ENCODE measurements around the gene SLC17A2. TPM values are rescaled to one million over a fixed set of nuclear protein-coding genes. Genes with fewer than 3 reads are reported as not detected.

Gene SLC17A2
- total and polyA plus RNA-seq, 5 donors from 2014 or later: not detected

- Histone ChIP-seq H3K9me3 (ENCODE audit: control insufficient read depth in 2 of 2, low read length in 2 of 2) (no peaks in the 10 kb centered on the region), H3K4me1 (ENCODE audit: control insufficient read depth, insufficient read depth, low read length, poor library complexity, severe bottlenecking) (no peaks in the 10 kb centered on the region), H3K4me3 (ENCODE audit: low read depth, low read length) (no peak overlapping the region), H3K36me3 (ENCODE audit: control insufficient read depth, insufficient read depth, low read length) (no peaks in the 10 kb centered on the region), H3K27ac (ENCODE audit: insufficient read depth, low read length, poor library complexity, severe bottlenecking) (no peak overlapping the region), H3K27me3 (ENCODE audit: control insufficient read depth, insufficient read depth, low read length) (peaks cover 3% of the 10 kb centered on the region)
- Mint-ChIP-seq H3K4me1 (no peaks in the 10 kb centered on the region), H3K9me3 (peaks cover 0 to 3% (median 0%) of the 10 kb centered on the region in 7 donors), H3K36me3 (no peaks in the 10 kb centered on the region), H3K27me3 (peaks cover 40% of the 10 kb centered on the region), H3K27ac (no peak overlapping the region), H3K4me3 (no peak overlapping the region)
- DNase-seq (no peak), ATAC-seq (ENCODE audit: low read depth in 2 of 2) (no peak)
Observed at GRCh38 chr6:25928562-25929324, 1.7 kb downstream of the SLC17A2 start.

DNA sequence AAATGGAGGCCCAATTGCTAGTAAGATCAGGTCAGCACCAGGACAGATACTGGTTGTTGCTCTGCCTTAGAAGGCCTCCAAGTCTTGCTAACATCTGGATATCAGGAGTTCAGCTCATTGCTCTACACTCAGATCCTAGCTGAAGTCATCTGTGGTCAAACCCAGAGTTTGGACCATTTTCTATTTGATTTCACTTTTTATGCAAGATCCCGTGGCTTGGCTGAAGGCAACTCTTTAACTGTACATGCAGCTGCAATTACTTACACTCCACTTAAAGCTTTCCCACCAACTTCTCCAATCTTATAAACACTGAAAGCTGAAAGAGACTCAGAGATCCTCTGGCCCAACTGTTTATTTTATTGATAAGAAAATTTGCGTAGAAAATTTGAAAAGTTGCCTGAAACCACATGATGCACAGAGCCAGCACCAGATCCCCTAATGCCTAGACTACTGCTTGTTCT is 2.7 kb downstream of the SLC17A2 start:
- Histone ChIP-seq H3K27me3 (ENCODE audit: control insufficient read depth, insufficient read depth, low read length) (peaks cover 3% of the 10 kb centered on the region), H3K36me3 (ENCODE audit: control insufficient read depth, insufficient read depth, low read length) (no peaks in the 10 kb centered on the region), H3K4me1 (ENCODE audit: control insufficient read depth, insufficient read depth, low read length, poor library complexity, severe bottlenecking) (no peaks in the 10 kb centered on the region), H3K9me3 (ENCODE audit: control insufficient read depth in 2 of 2, low read length in 2 of 2) (no peaks in the 10 kb centered on the region), H3K4me3 (ENCODE audit: low read depth, low read length) (no peak overlapping the region), H3K27ac (ENCODE audit: insufficient read depth, low read length, poor library complexity, severe bottlenecking) (no peak overlapping the region)
- ATAC-seq (ENCODE audit: low read depth in 2 of 2) (no peak), DNase-seq (no peak)
- peaks cover 39% of the 10 kb centered on the region for H3K27me3 Mint-ChIP-seq
- H3K27ac Mint-ChIP-seq: no peak overlapping the region
- H3K9me3 Mint-ChIP-seq: peaks cover 0 to 3% (median 0%) of the 10 kb centered on the region in 7 donors
- H3K36me3 Mint-ChIP-seq: no peaks in the 10 kb centered on the region
- no peak overlapping the region for H3K4me3 Mint-ChIP-seq
- H3K4me1 Mint-ChIP-seq: no peaks in the 10 kb centered on the region

DNA sequence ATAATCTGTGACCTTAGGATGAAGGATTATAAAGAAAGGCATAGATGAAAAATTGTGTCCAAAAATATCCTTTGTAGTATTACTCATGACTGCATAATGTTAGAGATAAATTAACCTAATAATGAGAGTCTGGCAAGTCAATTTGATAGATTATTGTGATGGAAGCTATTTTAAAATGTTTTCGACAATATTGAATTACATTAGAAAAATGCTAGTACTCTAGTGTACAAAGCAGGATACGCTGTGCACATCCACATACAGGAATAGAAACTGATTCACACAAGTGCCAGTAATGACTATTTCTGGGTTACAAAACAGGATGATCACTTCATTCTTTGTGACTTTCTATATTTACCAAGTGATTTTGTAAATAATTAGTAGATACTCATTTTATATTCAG is 3.3 kb downstream of the SLC17A2 start:
- no peak overlapping the region for H3K27ac Mint-ChIP-seq
- no peak for DNase-seq
- no peak for ATAC-seq (ENCODE audit: low read depth in 2 of 2)
- H3K36me3 Mint-ChIP-seq: no peaks in the 10 kb centered on the region
- H3K4me3 ChIP-seq (ENCODE audit: low read depth, low read length): no peak overlapping the region
- H3K27me3 ChIP-seq (ENCODE audit: control insufficient read depth, insufficient read depth, low read length): peaks cover 5% of the 10 kb centered on the region
- no peak overlapping the region for H3K4me3 Mint-ChIP-seq
- H3K9me3 Mint-ChIP-seq: peaks cover 0 to 3% (median 0%) of the 10 kb centered on the region in 7 donors
- no peak overlapping the region for H3K27ac ChIP-seq (ENCODE audit: insufficient read depth, low read length, poor library complexity, severe bottlenecking)
- H3K36me3 ChIP-seq (ENCODE audit: control insufficient read depth, insufficient read depth, low read length): no peaks in the 10 kb centered on the region
- H3K4me1 Mint-ChIP-seq: no peaks in the 10 kb centered on the region
- H3K27me3 Mint-ChIP-seq: peaks cover 41% of the 10 kb centered on the region
- no peaks in the 10 kb centered on the region for H3K4me1 ChIP-seq (ENCODE audit: control insufficient read depth, insufficient read depth, low read length, poor library complexity, severe bottlenecking)
- H3K9me3 ChIP-seq (ENCODE audit: control insufficient read depth in 2 of 2, low read length in 2 of 2): no peaks in the 10 kb centered on the region

DNA sequence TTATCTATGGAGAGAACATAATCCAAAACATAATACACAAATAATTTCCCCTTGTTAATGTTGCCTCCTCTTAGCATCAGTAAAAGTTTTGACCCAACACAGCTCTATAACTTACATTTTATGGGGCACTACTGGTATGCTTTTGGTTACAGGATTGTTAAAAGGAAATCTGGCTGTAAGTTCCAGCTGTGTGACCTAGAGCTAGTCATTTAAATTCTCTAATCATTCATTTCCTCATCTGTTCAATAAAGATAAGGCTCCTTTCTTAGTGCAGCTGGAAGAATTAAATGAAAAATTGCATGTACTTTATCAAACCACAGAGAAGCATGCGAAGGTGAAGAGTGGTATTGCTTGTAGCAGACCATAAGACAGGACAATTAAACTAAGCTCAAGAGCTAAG is 4.6 kb downstream of the SLC17A2 start:
- Mint-ChIP-seq H3K9me3 (no peaks in the 10 kb centered on the region), H3K27ac (peak overlapping the region in 1 of 3 donors; percentile 15), H3K4me3 (no peak overlapping the region), H3K4me1 (no peaks in the 10 kb centered on the region), H3K36me3 (no peaks in the 10 kb centered on the region), H3K27me3 (peaks cover 40% of the 10 kb centered on the region)
- no peak for DNase-seq
- Histone ChIP-seq H3K4me3 (ENCODE audit: low read depth, low read length) (no peak overlapping the region), H3K9me3 (ENCODE audit: control insufficient read depth in 2 of 2, low read length in 2 of 2) (no peaks in the 10 kb centered on the region), H3K4me1 (ENCODE audit: control insufficient read depth, insufficient read depth, low read length, poor library complexity, severe bottlenecking) (no peaks in the 10 kb centered on the region), H3K27me3 (ENCODE audit: control insufficient read depth, insufficient read depth, low read length) (peaks cover 7% of the 10 kb centered on the region), H3K36me3 (ENCODE audit: control insufficient read depth, insufficient read depth, low read length) (no peaks in the 10 kb centered on the region), H3K27ac (ENCODE audit: insufficient read depth, low read length, poor library complexity, severe bottlenecking) (no peak overlapping the region)
- no peak for ATAC-seq (ENCODE audit: low read depth in 2 of 2)

GRCh38 chr6:25922301-25922700 is 8.2 kb downstream of the SLC17A2 start:
- peaks cover 6% of the 10 kb centered on the region for H3K27me3 ChIP-seq (ENCODE audit: control insufficient read depth, insufficient read depth, low read length)
- H3K36me3 Mint-ChIP-seq: no peaks in the 10 kb centered on the region
- no peak overlapping the region for H3K27ac ChIP-seq (ENCODE audit: insufficient read depth, low read length, poor library complexity, severe bottlenecking)
- H3K4me1 ChIP-seq (ENCODE audit: control insufficient read depth, insufficient read depth, low read length, poor library complexity, severe bottlenecking): no peaks in the 10 kb centered on the region
- H3K4me3 ChIP-seq (ENCODE audit: low read depth, low read length): no peak overlapping the region
- no peak overlapping the region for H3K27ac Mint-ChIP-seq
- no peaks in the 10 kb centered on the region for H3K36me3 ChIP-seq (ENCODE audit: control insufficient read depth, insufficient read depth, low read length)
- no peak for ATAC-seq (ENCODE audit: low read depth in 2 of 2)
- H3K27me3 Mint-ChIP-seq: peaks cover 37% of the 10 kb centered on the region
- H3K4me1 Mint-ChIP-seq: no peaks in the 10 kb centered on the region
- no peak overlapping the region for H3K4me3 Mint-ChIP-seq
- DNase-seq: no peak
- no peaks in the 10 kb centered on the region for H3K9me3 ChIP-seq (ENCODE audit: control insufficient read depth in 2 of 2, low read length in 2 of 2)
- H3K9me3 Mint-ChIP-seq: peaks cover 0 to 2% (median 0%) of the 10 kb centered on the region in 7 donors

DNA sequence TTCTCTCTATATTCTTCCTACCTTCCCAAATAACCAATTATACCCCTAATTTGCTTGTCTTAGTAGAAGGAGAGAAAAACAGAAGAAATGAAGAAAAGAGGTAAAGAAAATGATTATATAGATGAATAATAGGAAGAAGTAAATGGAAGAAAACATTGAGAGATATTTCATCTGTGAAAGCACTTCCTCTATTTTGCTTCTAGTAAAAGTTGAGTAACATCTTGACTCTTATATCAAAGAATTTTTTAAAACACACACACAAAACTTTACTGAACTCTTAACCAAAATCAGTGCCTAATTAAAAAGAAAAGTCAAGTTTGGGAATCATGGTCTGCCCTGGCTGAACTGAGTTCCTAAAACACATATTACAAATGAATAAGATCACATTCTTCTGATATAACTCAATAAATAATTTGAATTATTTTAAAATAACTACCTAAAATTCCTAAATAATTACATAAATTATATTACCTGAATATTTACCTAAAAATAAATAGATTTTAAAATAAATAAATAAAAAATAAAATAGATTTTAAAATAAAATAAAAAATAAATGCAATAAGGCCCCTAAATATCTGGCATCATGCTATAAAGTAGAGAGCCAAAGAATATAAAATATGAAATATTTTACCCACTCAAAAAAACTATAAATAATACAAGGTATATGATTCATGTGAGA is 8.8 kb downstream of the SLC17A2 start:
- no peaks in the 10 kb centered on the region for H3K36me3 ChIP-seq (ENCODE audit: control insufficient read depth, insufficient read depth, low read length)
- no peak overlapping the region for H3K4me3 ChIP-seq (ENCODE audit: low read depth, low read length)
- peaks cover 6% of the 10 kb centered on the region for H3K27me3 ChIP-seq (ENCODE audit: control insufficient read depth, insufficient read depth, low read length)
- Mint-ChIP-seq H3K27me3 (peaks cover 37% of the 10 kb centered on the region), H3K36me3 (no peaks in the 10 kb centered on the region), H3K9me3 (peaks cover 0 to 2% (median 0%) of the 10 kb centered on the region in 7 donors), H3K27ac (no peak overlapping the region), H3K4me3 (no peak overlapping the region), H3K4me1 (no peaks in the 10 kb centered on the region)
- no peaks in the 10 kb centered on the region for H3K9me3 ChIP-seq (ENCODE audit: control insufficient read depth in 2 of 2, low read length in 2 of 2)
- H3K4me1 ChIP-seq (ENCODE audit: control insufficient read depth, insufficient read depth, low read length, poor library complexity, severe bottlenecking): no peaks in the 10 kb centered on the region
- ATAC-seq (ENCODE audit: low read depth in 2 of 2) (no peak), DNase-seq (no peak)
- H3K27ac ChIP-seq (ENCODE audit: insufficient read depth, low read length, poor library complexity, severe bottlenecking): no peak overlapping the region

GRCh38 chr6:25919657-25920056 is 10.8 kb downstream of the SLC17A2 start:
- Mint-ChIP-seq H3K4me3 (no peak overlapping the region), H3K36me3 (no peaks in the 10 kb centered on the region), H3K4me1 (no peaks in the 10 kb centered on the region), H3K9me3 (peaks cover 0 to 2% (median 0%) of the 10 kb centered on the region in 7 donors), H3K27ac (no peak overlapping the region), H3K27me3 (peaks cover 30% of the 10 kb centered on the region)
- Histone ChIP-seq H3K27me3 (ENCODE audit: control insufficient read depth, insufficient read depth, low read length) (peaks cover 8% of the 10 kb centered on the region), H3K36me3 (ENCODE audit: control insufficient read depth, insufficient read depth, low read length) (no peaks in the 10 kb centered on the region), H3K4me1 (ENCODE audit: control insufficient read depth, insufficient read depth, low read length, poor library complexity, severe bottlenecking) (no peaks in the 10 kb centered on the region), H3K9me3 (ENCODE audit: control insufficient read depth in 2 of 2, low read length in 2 of 2) (no peaks in the 10 kb centered on the region), H3K4me3 (ENCODE audit: low read depth, low read length) (no peak overlapping the region), H3K27ac (ENCODE audit: insufficient read depth, low read length, poor library complexity, severe bottlenecking) (no peak overlapping the region)
- no peak for ATAC-seq (ENCODE audit: low read depth in 2 of 2)
- no peak for DNase-seq

Measured in CD4-positive, CD25-positive, alpha-beta regulatory T cell (primary cell).